ENCODE data around the gene POLR3H. TPM values are rescaled to one million over a fixed set of nuclear protein-coding genes. Genes with fewer than 3 reads are reported as not detected.

Gene POLR3H
- total and polyA plus RNA-seq, 2 donors (not counting 1 experiment from before 2014, with no cell fraction given): 12.4 to 32.1 TPM

GRCh38 chr22:41550952-41551491 is 6.8 kb upstream of the POLR3H start:
- TF ChIP-seq, protein P1, sequence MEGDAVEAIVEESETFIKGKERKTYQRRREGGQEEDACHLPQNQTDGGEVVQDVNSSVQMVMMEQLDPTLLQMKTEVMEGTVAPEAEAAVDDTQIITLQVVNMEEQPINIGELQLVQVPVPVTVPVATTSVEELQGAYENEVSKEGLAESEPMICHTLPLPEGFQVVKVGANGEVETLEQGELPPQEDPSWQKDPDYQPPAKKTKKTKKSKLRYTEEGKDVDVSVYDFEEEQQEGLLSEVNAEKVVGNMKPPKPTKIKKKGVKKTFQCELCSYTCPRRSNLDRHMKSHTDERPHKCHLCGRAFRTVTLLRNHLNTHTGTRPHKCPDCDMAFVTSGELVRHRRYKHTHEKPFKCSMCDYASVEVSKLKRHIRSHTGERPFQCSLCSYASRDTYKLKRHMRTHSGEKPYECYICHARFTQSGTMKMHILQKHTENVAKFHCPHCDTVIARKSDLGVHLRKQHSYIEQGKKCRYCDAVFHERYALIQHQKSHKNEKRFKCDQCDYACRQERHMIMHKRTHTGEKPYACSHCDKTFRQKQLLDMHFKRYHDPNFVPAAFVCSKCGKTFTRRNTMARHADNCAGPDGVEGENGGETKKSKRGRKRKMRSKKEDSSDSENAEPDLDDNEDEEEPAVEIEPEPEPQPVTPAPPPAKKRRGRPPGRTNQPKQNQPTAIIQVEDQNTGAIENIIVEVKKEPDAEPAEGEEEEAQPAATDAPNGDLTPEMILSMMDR (IDR thresholded peaks at IDR 0.05): no peak
- no peak for TF ChIP-seq EZH2 (IDR thresholded peaks at IDR 0.05; ENCODE audit: borderline replicate concordance, insufficient read depth, low read depth, low read length, poor library complexity, severe bottlenecking)
- Mint-ChIP-seq H3K27ac (no peak overlapping the region), H3K4me3 (no peak overlapping the region), H3K27me3 (peaks cover 4% of the 10 kb centered on the region), H3K9me3 (ENCODE audit: insufficient read depth) (no peaks in the 10 kb centered on the region), H3K4me1 (peaks cover under 1% of the 10 kb centered on the region)
- no peaks in the 10 kb centered on the region for H3K9me3 ChIP-seq (ENCODE audit: control extremely low read depth in 1 of 3, control insufficient read depth in 2 of 3, insufficient read depth in 1 of 3, low read length in 2 of 3)
- DNase-seq (no peak), ATAC-seq (ENCODE audit: low read depth) (no peak)
- peaks cover 4% of the 10 kb centered on the region for H3K79me2 ChIP-seq (ENCODE audit: control insufficient read depth, insufficient read depth, low read length)
- H3K9ac ChIP-seq (ENCODE audit: low read length): no peak overlapping the region
- H3K4me1 ChIP-seq (ENCODE audit: control insufficient read depth in 2 of 2, insufficient read depth in 2 of 2, low read length in 2 of 2): no peaks in the 10 kb centered on the region
- no peak overlapping the region for H3K4me2 ChIP-seq (replicated peaks; ENCODE audit: low read depth, low read length, poor library complexity, severe bottlenecking)
- H2AFZ ChIP-seq (ENCODE audit: insufficient read depth, low read depth, low read length, poor library complexity, severe bottlenecking): no peak overlapping the region
- POLR2A ChIA-PET: no interaction called here
- H3K27me3 ChIP-seq (replicated peaks in 1 of 4; ENCODE audit: control extremely low read depth in 1 of 4, control insufficient read depth in 3 of 4, insufficient read depth in 4 of 4, low read length in 3 of 4): peaks cover 0 to 5% (median 0%) of the 10 kb centered on the region in 4 experiments
- no peak overlapping the region for H3K4me3 ChIP-seq (ENCODE audit: control extremely low read depth in 1 of 5, extremely low read depth in 1 of 5, insufficient read depth in 1 of 5, low read depth in 2 of 5, low read length in 4 of 5)
- 98% methylated on average over 9 of the region's 12 CpGs for WGBS (ENCODE audit: insufficient coverage)
- H3K36me3 ChIP-seq (replicated peaks in 1 of 2; ENCODE audit: control extremely low read depth in 1 of 2, control insufficient read depth in 1 of 2, extremely low read depth in 1 of 2, insufficient read depth in 2 of 2, low read length in 1 of 2): no peaks in the 10 kb centered on the region
- intact Hi-C loops (cut with micrococcal nuclease): no loop called here
- H3K27ac ChIP-seq (ENCODE audit: low read length in 2 of 2): no peak overlapping the region
- H4K20me1 ChIP-seq (ENCODE audit: control insufficient read depth, insufficient read depth, low read length, poor library complexity, severe bottlenecking): no peaks in the 10 kb centered on the region
- CTCF ChIA-PET: interaction anchor here (1.2 kb wide), 1 partner anchor 39 kb away, joined by 3 read pairs; the partner anchor contains the start of gene PMM1

- H3K9me3 ChIP-seq (ENCODE audit: control extremely low read depth in 1 of 3, control insufficient read depth in 2 of 3, insufficient read depth in 1 of 3, low read length in 2 of 3): no peaks in the 10 kb centered on the region
- 94% methylated on average over 4 of the region's 5 CpGs for WGBS (ENCODE audit: insufficient coverage)
- H4K20me1 ChIP-seq (ENCODE audit: control insufficient read depth, insufficient read depth, low read length, poor library complexity, severe bottlenecking): no peaks in the 10 kb centered on the region
- ATAC-seq (ENCODE audit: low read depth): no peak
- peaks cover 21% of the 10 kb centered on the region for H3K79me2 ChIP-seq (ENCODE audit: control insufficient read depth, insufficient read depth, low read length)
- H3K4me1 ChIP-seq (ENCODE audit: control insufficient read depth in 2 of 2, insufficient read depth in 2 of 2, low read length in 2 of 2): peaks cover 7 to 9% of the 10 kb centered on the region in 2 donors
- no peak overlapping the region for H3K27ac ChIP-seq (ENCODE audit: low read length in 2 of 2)
- no peak overlapping the region for H3K4me3 Mint-ChIP-seq
- no peak overlapping the region for H3K27ac Mint-ChIP-seq
- no peak overlapping the region for H3K9ac ChIP-seq (ENCODE audit: low read length)
- no peaks in the 10 kb centered on the region for H3K9me3 Mint-ChIP-seq (ENCODE audit: insufficient read depth)
- H3K4me3 ChIP-seq (ENCODE audit: control extremely low read depth in 1 of 5, extremely low read depth in 1 of 5, insufficient read depth in 1 of 5, low read depth in 2 of 5, low read length in 4 of 5): no peak overlapping the region
- H3K36me3 ChIP-seq (replicated peaks in 1 of 2; ENCODE audit: control extremely low read depth in 1 of 2, control insufficient read depth in 1 of 2, extremely low read depth in 1 of 2, insufficient read depth in 2 of 2, low read length in 1 of 2): no peaks in the 10 kb centered on the region
- peaks cover 15% of the 10 kb centered on the region for H3K4me1 Mint-ChIP-seq
- POLR2A ChIA-PET: interaction anchor here (0.5 kb wide), 1 partner anchor 199 kb away, joined by 3 read pairs; no protein-coding TSS in a partner anchor
- TF ChIP-seq, protein P1 (IDR thresholded peaks at IDR 0.05): no peak
- TF ChIP-seq EZH2 (IDR thresholded peaks at IDR 0.05; ENCODE audit: borderline replicate concordance, insufficient read depth, low read depth, low read length, poor library complexity, severe bottlenecking): no peak
- H3K27me3 ChIP-seq (replicated peaks in 1 of 4; ENCODE audit: control extremely low read depth in 1 of 4, control insufficient read depth in 3 of 4, insufficient read depth in 4 of 4, low read length in 3 of 4): peaks cover 0 to 5% (median 0%) of the 10 kb centered on the region in 4 experiments
- CTCF ChIA-PET: interaction anchor here (0.7 kb wide), 1 partner anchor 568 kb away, joined by 4 read pairs; no protein-coding TSS in a partner anchor
- H3K4me2 ChIP-seq (replicated peaks; ENCODE audit: low read depth, low read length, poor library complexity, severe bottlenecking): no peak overlapping the region
- DNase-seq: no peak
- no peak overlapping the region for H2AFZ ChIP-seq (ENCODE audit: insufficient read depth, low read depth, low read length, poor library complexity, severe bottlenecking)
- peaks cover 4% of the 10 kb centered on the region for H3K27me3 Mint-ChIP-seq
- intact Hi-C loops (cut with micrococcal nuclease): no loop called here
Observed at GRCh38 chr22:41548830-41549211, 4.6 kb upstream of the POLR3H start.

All from B cell (primary cell).